Fibroblast of pulmonary artery (primary cell): ENCODE data around the gene SLC25A19.

Source experiments
- DNase-seq: peaks from one replicate; pipeline ENCODE4 v3.0.0-alpha.2; 2010; ENCODE audit warnings: low read depth
- H3K4me3 ChIP-seq: replicated peaks from 2 replicates; pipeline ENCODE4 v1.5.1; 2011; ENCODE audit warnings: low read depth, mild to moderate bottlenecking, control low read depth, low read length, moderate library complexity
- CTCF ChIP-seq: IDR thresholded peaks from 2 replicates; pipeline ENCODE4 v1.5.1; 2011; ENCODE audit warnings: mild to moderate bottlenecking, control low read depth, low read length, inconsistent platforms; ENCODE audit errors: missing control alignments

The SLC25A19 gene

GRCh38 chr17:75317671-75318070 is 28.4 kb upstream of the SLC25A19 start:
- no peak overlapping the region for H3K4me3 ChIP-seq
- TF ChIP-seq CTCF = no peak
- no peak for DNase-seq

DNA sequence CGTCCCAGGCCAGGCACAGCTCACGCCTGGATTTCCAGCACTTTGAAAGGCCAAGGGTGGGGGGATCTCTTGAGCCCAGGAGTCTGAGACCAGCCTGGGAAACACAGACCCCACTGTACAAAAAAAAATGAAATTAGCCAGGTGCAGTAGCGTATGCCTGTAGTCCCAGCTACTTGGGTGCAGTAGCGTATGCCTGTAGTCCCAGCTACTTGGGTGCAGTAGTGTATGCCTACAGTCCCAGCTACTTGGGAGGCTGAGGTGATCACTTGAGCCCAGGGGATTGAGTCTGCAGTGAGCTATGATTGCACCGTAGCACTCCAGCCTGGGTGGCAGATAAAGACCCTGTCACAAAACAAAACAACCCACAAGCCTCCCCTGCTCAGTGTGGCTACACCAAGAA is 27.0 kb upstream of the SLC25A19 start:
- DNase-seq = no peak

DNA sequence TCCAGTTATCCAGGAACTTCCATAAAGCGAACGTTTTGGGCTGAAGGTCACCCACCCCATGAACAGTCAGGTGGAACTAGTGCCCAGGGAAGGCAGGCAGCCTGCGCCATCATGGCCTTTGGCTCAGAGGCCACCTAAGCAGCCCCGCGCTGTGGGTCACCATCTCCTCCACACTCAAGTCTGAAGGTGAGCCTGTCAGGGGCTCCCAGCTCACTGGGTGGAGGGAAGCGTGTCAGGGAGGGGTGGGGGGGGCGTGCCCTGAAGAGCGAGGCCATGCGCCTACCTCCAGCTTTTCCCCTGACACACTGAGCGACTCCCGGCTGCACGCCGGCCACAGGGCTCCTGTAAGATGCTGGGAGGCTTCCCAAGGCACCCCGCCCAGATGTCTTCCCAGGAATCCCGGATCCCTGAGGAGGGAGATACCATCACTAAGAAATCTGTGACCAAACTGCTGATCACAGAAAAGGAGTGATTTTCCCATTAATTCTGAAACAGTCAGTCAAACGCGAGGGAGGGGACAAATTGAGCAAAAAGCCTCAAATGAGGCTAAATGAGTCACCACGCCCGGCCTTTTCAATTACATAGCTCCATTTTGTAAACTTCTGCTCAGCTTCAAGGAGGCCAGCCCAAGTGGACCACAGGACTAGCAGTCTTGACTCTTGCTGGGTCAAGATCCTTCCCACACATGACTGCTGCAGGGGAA is 26.5 kb upstream of the SLC25A19 start:
- DNase-seq = no peak
- no peak for TF ChIP-seq CTCF
- H3K4me3 ChIP-seq = no peak overlapping the region

More for the DNA sequence above, 27.0 kb upstream of the SLC25A19 start:
- H3K4me3 ChIP-seq = no peak overlapping the region
- no peak for TF ChIP-seq CTCF

DNA sequence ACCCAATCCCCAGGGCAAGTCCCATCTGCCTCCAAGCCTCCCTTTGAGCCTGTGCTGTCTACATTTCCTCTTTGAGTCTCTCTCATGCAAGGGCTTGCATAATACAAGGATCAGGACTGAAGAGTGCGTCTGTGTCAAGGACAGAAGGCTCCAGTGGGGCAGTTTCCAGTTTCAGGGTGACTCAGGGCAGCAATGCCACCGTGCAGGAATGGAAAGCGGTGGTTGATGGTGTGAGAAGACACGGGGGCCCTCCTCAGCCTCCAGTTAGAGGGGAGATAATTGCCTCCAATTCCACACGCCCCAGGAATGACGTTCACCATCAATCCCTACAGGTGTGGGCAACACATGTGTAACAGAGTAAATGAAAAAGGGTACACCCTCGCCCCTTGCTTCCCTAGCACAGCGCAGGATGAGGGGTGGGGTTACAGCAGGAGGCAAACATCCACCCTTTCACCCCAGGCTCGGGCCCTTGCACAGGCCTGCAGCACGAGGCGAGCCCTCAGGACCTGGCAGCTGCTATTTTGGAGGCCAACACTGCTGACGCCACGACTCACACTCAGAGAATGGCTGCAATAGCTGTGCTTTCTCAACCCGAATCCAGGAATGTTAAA is 24.8 kb upstream of the SLC25A19 start:
- no peak for TF ChIP-seq CTCF
- no peak for DNase-seq
- H3K4me3 ChIP-seq = no peak overlapping the region

DNA sequence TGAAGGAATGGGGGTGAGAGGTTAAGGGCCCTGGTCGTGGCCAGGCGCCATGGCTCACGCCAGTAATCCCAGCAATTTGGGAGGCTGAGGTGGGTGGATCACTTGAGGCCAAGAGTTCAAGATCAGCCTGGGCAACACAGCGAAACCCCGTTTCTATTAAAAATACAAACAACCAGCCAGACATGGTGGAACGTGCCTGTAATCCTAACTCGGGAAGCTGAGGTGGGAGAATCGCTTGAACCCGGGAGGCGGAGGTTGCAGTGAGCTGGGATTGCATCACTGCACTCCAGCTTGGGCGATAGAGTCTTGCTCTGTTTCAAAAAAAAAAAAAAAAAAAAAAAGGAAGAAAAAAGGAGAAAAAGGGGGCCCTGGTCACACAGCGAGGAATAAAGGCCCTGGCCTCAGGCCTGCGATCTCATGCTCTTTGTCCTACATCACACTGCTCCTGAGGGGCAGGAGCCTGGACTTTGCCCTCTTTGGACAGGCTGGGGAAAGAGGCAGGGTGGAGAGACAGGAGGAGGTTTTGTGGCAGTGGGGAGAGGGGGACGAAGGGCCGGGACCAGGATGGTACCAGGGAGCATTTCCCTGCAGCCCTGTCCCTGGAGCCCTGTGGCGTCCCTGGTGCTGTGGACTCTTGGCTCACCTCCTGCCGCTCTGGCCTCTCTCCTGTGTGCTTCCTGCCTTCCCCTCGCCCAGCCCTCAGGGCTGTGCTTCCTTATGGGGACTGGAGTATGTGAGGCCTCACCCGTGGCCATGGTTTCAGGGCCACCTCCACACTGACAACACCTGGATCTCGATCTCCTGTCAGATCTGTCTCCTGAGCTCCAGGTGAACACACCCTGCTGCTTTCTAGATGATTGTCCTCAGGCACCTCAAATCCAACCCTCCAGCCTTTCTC is 19.7 kb upstream of the SLC25A19 start:
- no peak overlapping the region for H3K4me3 ChIP-seq
- DNase-seq = no peak
- TF ChIP-seq CTCF = no peak

- no peak for DNase-seq
Measured at GRCh38 chr17:75307957-75308731, 18.9 kb upstream of the SLC25A19 start.

More at GRCh38 chr17:75307957-75308731, 18.9 kb upstream of the SLC25A19 start:
- no peak overlapping the region for H3K4me3 ChIP-seq
- TF ChIP-seq CTCF = no peak
